ENCODE measurements around the gene ITGA8. TPM values are rescaled to one million over a fixed set of nuclear protein-coding genes. Genes with fewer than 3 reads are reported as not detected.

The ITGA8 gene
- total RNA-seq, 1 experiment from 2014 or later = not detected

DNA sequence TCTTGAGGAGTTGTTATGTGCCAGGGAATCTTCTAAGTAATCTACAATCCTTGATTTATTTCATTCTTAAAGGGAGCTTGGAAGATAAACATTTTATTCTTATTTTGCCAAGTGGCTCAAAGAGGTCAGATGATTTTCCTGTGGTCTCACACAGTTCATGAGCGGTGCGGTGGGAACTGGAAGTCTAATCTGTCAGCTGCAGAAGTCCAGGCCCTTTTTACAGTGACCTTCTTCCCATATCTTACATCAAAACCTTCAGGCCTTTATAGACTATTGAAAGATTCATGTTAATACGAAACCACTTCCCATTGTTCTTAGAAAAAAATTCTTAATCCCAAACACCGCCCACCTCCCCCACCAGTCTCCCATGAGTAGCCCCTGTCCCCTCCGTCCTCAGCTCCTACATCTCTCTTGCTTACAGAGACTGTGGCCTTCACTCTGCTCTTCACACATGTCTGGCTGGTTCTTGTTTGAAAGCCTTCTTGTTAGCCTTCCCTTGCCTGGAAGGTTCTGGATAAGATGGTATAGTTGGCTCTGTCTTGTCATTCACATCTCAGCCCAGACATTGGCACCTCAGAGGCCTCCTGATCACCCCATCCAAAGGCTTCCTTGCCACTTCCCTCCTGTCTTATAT is 61.5 kb downstream of the ITGA8 start:
- Mint-ChIP-seq H3K9me3 (ENCODE audit: low read depth, unreplicated experiment) (no peaks in the 10 kb centered on the region), H3K36me3 (ENCODE audit: insufficient read depth, unreplicated experiment) (no peaks in the 10 kb centered on the region), H3K27ac (ENCODE audit: unreplicated experiment) (no peak overlapping the region), H3K27me3 (ENCODE audit: unreplicated experiment) (peaks cover 21% of the 10 kb centered on the region), H3K4me3 (ENCODE audit: low read depth, unreplicated experiment) (no peak overlapping the region), H3K4me1 (ENCODE audit: low read depth, unreplicated experiment) (no peaks in the 10 kb centered on the region)
- no peak for DNase-seq
- CTCF ChIA-PET = no interaction called here
- intact Hi-C loops (cut with micrococcal nuclease; ENCODE audit: unreplicated experiment) = no loop called here
- TF ChIP-seq, protein P1, sequence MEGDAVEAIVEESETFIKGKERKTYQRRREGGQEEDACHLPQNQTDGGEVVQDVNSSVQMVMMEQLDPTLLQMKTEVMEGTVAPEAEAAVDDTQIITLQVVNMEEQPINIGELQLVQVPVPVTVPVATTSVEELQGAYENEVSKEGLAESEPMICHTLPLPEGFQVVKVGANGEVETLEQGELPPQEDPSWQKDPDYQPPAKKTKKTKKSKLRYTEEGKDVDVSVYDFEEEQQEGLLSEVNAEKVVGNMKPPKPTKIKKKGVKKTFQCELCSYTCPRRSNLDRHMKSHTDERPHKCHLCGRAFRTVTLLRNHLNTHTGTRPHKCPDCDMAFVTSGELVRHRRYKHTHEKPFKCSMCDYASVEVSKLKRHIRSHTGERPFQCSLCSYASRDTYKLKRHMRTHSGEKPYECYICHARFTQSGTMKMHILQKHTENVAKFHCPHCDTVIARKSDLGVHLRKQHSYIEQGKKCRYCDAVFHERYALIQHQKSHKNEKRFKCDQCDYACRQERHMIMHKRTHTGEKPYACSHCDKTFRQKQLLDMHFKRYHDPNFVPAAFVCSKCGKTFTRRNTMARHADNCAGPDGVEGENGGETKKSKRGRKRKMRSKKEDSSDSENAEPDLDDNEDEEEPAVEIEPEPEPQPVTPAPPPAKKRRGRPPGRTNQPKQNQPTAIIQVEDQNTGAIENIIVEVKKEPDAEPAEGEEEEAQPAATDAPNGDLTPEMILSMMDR (IDR thresholded peaks at IDR 0.05; ENCODE audit: unreplicated experiment) = no peak
- BruUV-seq (replicated peaks) = no TSS peak

DNA sequence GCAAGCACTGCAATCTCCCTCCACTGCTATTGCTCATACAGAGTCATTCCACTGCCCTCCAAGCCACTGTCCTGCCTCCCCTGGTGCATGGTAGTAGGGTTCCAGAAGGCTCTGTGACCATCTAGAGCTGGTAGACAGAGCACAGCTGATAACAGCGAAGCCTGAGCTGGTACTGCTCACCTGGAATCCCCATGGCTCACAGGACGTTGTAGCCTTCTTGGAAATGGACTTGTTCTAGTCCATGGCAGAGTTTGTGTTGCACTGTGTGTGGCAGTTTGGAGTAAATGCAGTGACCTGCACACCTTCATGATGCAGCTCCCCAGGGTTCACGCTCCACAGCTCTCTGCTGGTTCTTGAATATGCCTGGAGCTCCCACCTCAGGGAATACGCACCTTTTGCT is 67.0 kb downstream of the ITGA8 start:
- H3K27me3 Mint-ChIP-seq (ENCODE audit: unreplicated experiment) = peaks cover 21% of the 10 kb centered on the region
- no peaks in the 10 kb centered on the region for H3K36me3 Mint-ChIP-seq (ENCODE audit: insufficient read depth, unreplicated experiment)
- BruUV-seq (replicated peaks) = no TSS peak
- H3K9me3 Mint-ChIP-seq (ENCODE audit: low read depth, unreplicated experiment) = no peaks in the 10 kb centered on the region
- H3K4me1 Mint-ChIP-seq (ENCODE audit: low read depth, unreplicated experiment) = no peaks in the 10 kb centered on the region
- no peak for DNase-seq
- CTCF ChIA-PET = interaction anchor here (0.7 kb wide), 2 partner anchors 47 to 154 kb away, joined by 3 to 6 read pairs; no protein-coding TSS in a partner anchor
- intact Hi-C loops (cut with micrococcal nuclease; ENCODE audit: unreplicated experiment) = no loop called here
- H3K4me3 Mint-ChIP-seq (ENCODE audit: low read depth, unreplicated experiment) = no peak overlapping the region
- TF ChIP-seq, protein P1 (IDR thresholded peaks at IDR 0.05; ENCODE audit: unreplicated experiment) = no peak
- no peak overlapping the region for H3K27ac Mint-ChIP-seq (ENCODE audit: unreplicated experiment)

DNA sequence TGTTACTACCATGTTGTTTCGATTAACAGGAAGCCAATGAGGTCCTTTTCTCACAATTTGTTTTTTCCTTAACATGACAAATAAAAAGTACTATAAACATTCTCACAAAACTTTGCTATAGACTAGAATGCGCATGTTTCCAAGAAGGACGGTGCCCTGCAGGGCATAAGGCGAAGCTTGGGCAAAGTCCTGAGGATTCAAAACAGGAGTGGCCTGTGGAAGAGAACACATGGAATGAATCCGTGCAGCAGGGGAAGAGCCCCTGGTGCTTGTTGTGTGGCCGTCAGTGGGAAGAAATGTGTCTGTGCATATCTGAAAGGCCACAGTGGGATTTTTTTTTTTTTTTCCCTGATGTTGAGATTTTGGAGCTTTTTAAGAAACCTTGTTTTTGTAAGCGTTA is 67.6 kb downstream of the ITGA8 start:
- no peaks in the 10 kb centered on the region for H3K9me3 Mint-ChIP-seq (ENCODE audit: low read depth, unreplicated experiment)
- intact Hi-C loops (cut with micrococcal nuclease; ENCODE audit: unreplicated experiment) = no loop called here
- peaks cover 20% of the 10 kb centered on the region for H3K27me3 Mint-ChIP-seq (ENCODE audit: unreplicated experiment)
- H3K4me3 Mint-ChIP-seq (ENCODE audit: low read depth, unreplicated experiment) = no peak overlapping the region
- no peak for DNase-seq
- TF ChIP-seq, protein P1 (IDR thresholded peaks at IDR 0.05; ENCODE audit: unreplicated experiment) = no peak
- CTCF ChIA-PET = interaction anchor here (0.7 kb wide), 2 partner anchors 47 to 154 kb away, joined by 3 to 6 read pairs; no protein-coding TSS in a partner anchor
- no peaks in the 10 kb centered on the region for H3K4me1 Mint-ChIP-seq (ENCODE audit: low read depth, unreplicated experiment)
- BruUV-seq (replicated peaks) = no TSS peak
- no peaks in the 10 kb centered on the region for H3K36me3 Mint-ChIP-seq (ENCODE audit: insufficient read depth, unreplicated experiment)
- no peak overlapping the region for H3K27ac Mint-ChIP-seq (ENCODE audit: unreplicated experiment)

DNA sequence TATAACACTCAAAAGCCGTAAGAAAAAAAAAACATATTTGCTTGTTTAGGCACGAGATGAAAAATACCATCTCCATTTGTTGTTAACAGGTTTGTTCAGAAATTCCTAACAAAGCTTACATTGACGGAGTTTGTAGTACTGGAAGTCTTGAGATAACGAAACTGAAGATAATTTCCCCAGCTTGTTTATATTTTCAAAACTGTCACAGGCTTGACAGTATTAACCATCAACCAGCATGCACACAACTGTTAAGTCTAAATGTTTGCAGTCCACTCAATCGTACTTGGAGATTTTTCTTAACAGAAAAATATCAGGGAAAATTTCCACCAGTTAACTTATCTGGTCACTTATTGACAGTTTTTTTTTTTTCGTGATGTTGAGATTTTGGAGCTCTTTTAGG is 68.5 kb downstream of the ITGA8 start:
- Mint-ChIP-seq H3K27me3 (ENCODE audit: unreplicated experiment) (peaks cover 11% of the 10 kb centered on the region), H3K4me3 (ENCODE audit: low read depth, unreplicated experiment) (no peak overlapping the region), H3K4me1 (ENCODE audit: low read depth, unreplicated experiment) (no peaks in the 10 kb centered on the region), H3K27ac (ENCODE audit: unreplicated experiment) (no peak overlapping the region), H3K36me3 (ENCODE audit: insufficient read depth, unreplicated experiment) (no peaks in the 10 kb centered on the region), H3K9me3 (ENCODE audit: low read depth, unreplicated experiment) (no peaks in the 10 kb centered on the region)
- no TSS peak for BruUV-seq (replicated peaks)
- DNase-seq = no peak
- CTCF ChIA-PET = no interaction called here
- TF ChIP-seq, protein P1 (IDR thresholded peaks at IDR 0.05; ENCODE audit: unreplicated experiment) = no peak
- intact Hi-C loops (cut with micrococcal nuclease; ENCODE audit: unreplicated experiment) = loop anchor here (1.0 kb wide), 1 partner anchor 173 kb away; no protein-coding TSS in a partner anchor
